22Rv1 (cell line): ENCODE measurements around the gene IKBKG.

Experiments
- H3K27ac ChIP-seq: fragments of 450-650 bp; 2 replicates; pipeline ENCODE4 v1.5.1; 2017
- CTCF ChIP-seq: fragments of 450-650 bp; IDR thresholded peaks from 2 replicates; pipeline ENCODE4 v1.5.1; 2017; ENCODE audit warnings: mild to moderate bottlenecking
- ZFX ChIP-seq: fragments of 450-650 bp; IDR thresholded peaks from 2 replicates; pipeline ENCODE4 v1.6.1; 2017; ENCODE audit warnings: antibody characterized with exemption, borderline replicate concordance

IKBKG gene

GRCh38 chrX:154594491-154594890 is 47.1 kb downstream of the IKBKG start:
- no peak for TF ChIP-seq CTCF
- no peak for TF ChIP-seq ZFX

GRCh38 chrX:154595559-154596249 is 48.3 kb downstream of the IKBKG start:
- no peak overlapping the region for H3K27ac ChIP-seq
- TF ChIP-seq CTCF (no peak), ZFX (no peak)

More at GRCh38 chrX:154594491-154594890, 47.1 kb downstream of the IKBKG start:
- H3K27ac ChIP-seq: no peak overlapping the region

GRCh38 chrX:154596290-154596929 is 49.0 kb downstream of the IKBKG start:
- no peak overlapping the region for H3K27ac ChIP-seq
- TF ChIP-seq CTCF (no peak), ZFX (no peak)

GRCh38 chrX:154597221-154597620 is 49.8 kb downstream of the IKBKG start:
- no peak overlapping the region for H3K27ac ChIP-seq
- TF ChIP-seq ZFX: no peak
- TF ChIP-seq CTCF: no peak

- no peak for TF ChIP-seq CTCF
- TF ChIP-seq ZFX: no peak
- H3K27ac ChIP-seq: no peak overlapping the region
Measured at GRCh38 chrX:154598656-154599055, 51.2 kb downstream of the IKBKG start.

GRCh38 chrX:154599531-154599930 is 52.1 kb downstream of the IKBKG start:
- TF ChIP-seq CTCF (no peak), ZFX (no peak)

GRCh38 chrX:154600759-154601374 is 53.4 kb downstream of the IKBKG start:
- H3K27ac ChIP-seq: no peak overlapping the region
- TF ChIP-seq ZFX (no peak), CTCF (no peak)

More at GRCh38 chrX:154599531-154599930, 52.1 kb downstream of the IKBKG start:
- no peak overlapping the region for H3K27ac ChIP-seq
